ENCODE data around the gene DERA. TPM values are rescaled to one million over a fixed set of nuclear protein-coding genes. Genes with fewer than 3 reads are reported as not detected.

Gene DERA
- total and polyA plus RNA-seq, 2 of the 13 experiments (the other 11 are each of a cell fraction or from before 2014, with no cell fraction given): 24.0 to 51.3 TPM

DNA sequence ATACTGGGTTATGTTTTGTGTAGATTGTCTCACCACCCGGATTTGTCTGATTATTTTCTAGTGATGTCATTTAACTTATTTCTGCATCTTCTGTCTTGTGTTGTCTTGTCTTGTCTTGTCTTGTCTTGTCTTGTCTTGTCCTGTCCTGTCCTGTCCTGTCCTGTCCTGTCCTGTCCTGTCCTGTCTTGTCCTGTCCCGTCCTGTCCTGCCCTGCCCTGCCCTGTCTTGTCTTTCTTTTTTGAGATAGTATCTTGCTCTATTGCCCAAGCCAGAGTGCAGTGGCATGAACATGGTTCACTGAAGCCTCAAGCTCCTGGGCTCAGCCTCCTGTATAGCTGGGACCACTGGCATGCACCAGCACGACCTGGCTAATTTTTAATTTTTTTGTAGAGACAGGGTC, 25.6 kb downstream of the DERA start:
- ATAC-seq (no peak), DNase-seq (ENCODE audit: low spot score) (no peak), FAIRE-seq (no peak)
- 93% methylated on average over 3 of the region's 3 CpGs for WGBS (ENCODE audit: low lambda C conversion rate)
- H3K4me1 ChIP-seq (ENCODE audit: insufficient read depth, low read length): peaks cover 7% of the 10 kb centered on the region
- H3K9ac ChIP-seq (ENCODE audit: insufficient read depth, low read depth, low read length): no peak overlapping the region
- no peak overlapping the region for H3K27ac ChIP-seq (ENCODE audit: extremely low read length, insufficient read depth, low read length)
- CTCF ChIA-PET (ENCODE audit: low intra/inter-chr PET ratio, low total read pairs): no interaction called here
- no peak overlapping the region for H3K4me2 ChIP-seq (ENCODE audit: low read depth, low read length)
- H2AFZ ChIP-seq (ENCODE audit: low read length): no peak overlapping the region
- no peaks in the 10 kb centered on the region for H4K20me1 ChIP-seq (ENCODE audit: insufficient read depth, low read length)
- H3K79me2 ChIP-seq (ENCODE audit: insufficient read depth, low read length): no peaks in the 10 kb centered on the region
- no TSS peak for BruUV-seq (replicated peaks)
- intact Hi-C loops (cut with micrococcal nuclease; ENCODE audit: unreplicated experiment): no loop called here
- POLR2A ChIA-PET: no interaction called here
- no peak for TF ChIP-seq YEATS4 (CRISPR knock-in tag; IDR thresholded peaks at IDR 0.05; ENCODE audit: borderline replicate concordance)
- TF ChIP-seq CREBL2 (CRISPR knock-in tag; IDR thresholded peaks at IDR 0.05; ENCODE audit: borderline replicate concordance): no peak
- TF ChIP-seq ZMYM2 (CRISPR knock-in tag; IDR thresholded peaks at IDR 0.05): no peak
- TF ChIP-seq SMAD1 (CRISPR knock-in tag; IDR thresholded peaks at IDR 0.05; ENCODE audit: borderline replicate concordance, low read depth): no peak
- no peak for TF ChIP-seq SMARCE1 (IDR thresholded peaks at IDR 0.05; ENCODE audit: borderline replicate concordance)
- TF ChIP-seq HMG20A (CRISPR knock-in tag; IDR thresholded peaks at IDR 0.05; ENCODE audit: borderline replicate concordance): no peak
- TF ChIP-seq, protein P1, sequence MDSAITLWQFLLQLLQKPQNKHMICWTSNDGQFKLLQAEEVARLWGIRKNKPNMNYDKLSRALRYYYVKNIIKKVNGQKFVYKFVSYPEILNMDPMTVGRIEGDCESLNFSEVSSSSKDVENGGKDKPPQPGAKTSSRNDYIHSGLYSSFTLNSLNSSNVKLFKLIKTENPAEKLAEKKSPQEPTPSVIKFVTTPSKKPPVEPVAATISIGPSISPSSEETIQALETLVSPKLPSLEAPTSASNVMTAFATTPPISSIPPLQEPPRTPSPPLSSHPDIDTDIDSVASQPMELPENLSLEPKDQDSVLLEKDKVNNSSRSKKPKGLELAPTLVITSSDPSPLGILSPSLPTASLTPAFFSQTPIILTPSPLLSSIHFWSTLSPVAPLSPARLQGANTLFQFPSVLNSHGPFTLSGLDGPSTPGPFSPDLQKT (CRISPR knock-in tag; IDR thresholded peaks at IDR 0.05; ENCODE audit: borderline replicate concordance): no peak
- in situ Hi-C loops (cut with HindIII; ENCODE audit: extremely low pct_ligation_motif_present, low pct_unique_long_range_greater_than_20kb): no loop called here
- H3K27me3 ChIP-seq (ENCODE audit: control insufficient read depth in 1 of 2, insufficient read depth in 2 of 2, low read length in 2 of 2): no peaks in the 10 kb centered on the region
- no peaks in the 10 kb centered on the region for H3K36me3 ChIP-seq (replicated peaks in 1 of 2; ENCODE audit: control insufficient read depth in 1 of 2, insufficient read depth in 2 of 2, low read length in 2 of 2)
- H3K4me3 ChIP-seq (replicated peaks in 1 of 3; ENCODE audit: insufficient read depth in 1 of 3, low read depth in 2 of 3, low read length in 3 of 3): no peak overlapping the region
- peaks cover 9% of the 10 kb centered on the region for H3K9me3 ChIP-seq (ENCODE audit: low read length)

- no peak for FAIRE-seq
- Histone ChIP-seq H4K20me1 (ENCODE audit: insufficient read depth, low read length) (no peaks in the 10 kb centered on the region), H3K4me2 (ENCODE audit: low read depth, low read length) (no peak overlapping the region), H3K4me1 (ENCODE audit: insufficient read depth, low read length) (no peaks in the 10 kb centered on the region), H3K79me2 (ENCODE audit: insufficient read depth, low read length) (no peaks in the 10 kb centered on the region), H3K9me3 (ENCODE audit: low read length) (peaks cover 9% of the 10 kb centered on the region), H2AFZ (ENCODE audit: low read length) (no peak overlapping the region), H3K4me3 (replicated peaks in 1 of 3; ENCODE audit: insufficient read depth in 1 of 3, low read depth in 2 of 3, low read length in 3 of 3) (no peak overlapping the region), H3K9ac (ENCODE audit: insufficient read depth, low read depth, low read length) (no peak overlapping the region), H3K27me3 (ENCODE audit: control insufficient read depth in 1 of 2, insufficient read depth in 2 of 2, low read length in 2 of 2) (no peaks in the 10 kb centered on the region), H3K36me3 (replicated peaks in 1 of 2; ENCODE audit: control insufficient read depth in 1 of 2, insufficient read depth in 2 of 2, low read length in 2 of 2) (no peaks in the 10 kb centered on the region), H3K27ac (ENCODE audit: extremely low read length, insufficient read depth, low read length) (no peak overlapping the region)
- ChIA-PET CTCF (ENCODE audit: low intra/inter-chr PET ratio, low total read pairs) (no interaction called here), POLR2A (no interaction called here)
- ATAC-seq: no peak
- intact Hi-C loops (cut with micrococcal nuclease; ENCODE audit: unreplicated experiment) (no loop called here), in situ Hi-C loops (cut with HindIII; ENCODE audit: extremely low pct_ligation_motif_present, low pct_unique_long_range_greater_than_20kb) (no loop called here)
- no peak for DNase-seq (ENCODE audit: low spot score)
- BruUV-seq (replicated peaks): no TSS peak
- TF ChIP-seq MED8 (CRISPR knock-in tag; IDR thresholded peaks at IDR 0.05; ENCODE audit: insufficient replicate concordance) (no peak), MTERF4 (CRISPR knock-in tag; IDR thresholded peaks at IDR 0.05) (no peak), SP4 (CRISPR knock-in tag; IDR thresholded peaks at IDR 0.05) (no peak), YY1 (IDR thresholded peaks at IDR 0.05; ENCODE audit: insufficient read depth, insufficient replicate concordance, low read depth, low read length) (no peak), MTA1 (CRISPR knock-in tag; IDR thresholded peaks at IDR 0.05; ENCODE audit: borderline replicate concordance) (no peak), ZNF138 (CRISPR knock-in tag; IDR thresholded peaks at IDR 0.05; ENCODE audit: low read depth) (no peak), ZNF546 (CRISPR knock-in tag; conservative IDR thresholded peaks at IDR 0.05) (no peak)
Measured at GRCh38 chr12:15937902-15938301, 26.8 kb downstream of the DERA start.

Data from HepG2 (cell line).